ENCODE measurements around the gene RBM4B.
A peak's percentile ranks its signal among the peaks of the same experiment; 100 is the strongest.

RBM4B gene

DNA sequence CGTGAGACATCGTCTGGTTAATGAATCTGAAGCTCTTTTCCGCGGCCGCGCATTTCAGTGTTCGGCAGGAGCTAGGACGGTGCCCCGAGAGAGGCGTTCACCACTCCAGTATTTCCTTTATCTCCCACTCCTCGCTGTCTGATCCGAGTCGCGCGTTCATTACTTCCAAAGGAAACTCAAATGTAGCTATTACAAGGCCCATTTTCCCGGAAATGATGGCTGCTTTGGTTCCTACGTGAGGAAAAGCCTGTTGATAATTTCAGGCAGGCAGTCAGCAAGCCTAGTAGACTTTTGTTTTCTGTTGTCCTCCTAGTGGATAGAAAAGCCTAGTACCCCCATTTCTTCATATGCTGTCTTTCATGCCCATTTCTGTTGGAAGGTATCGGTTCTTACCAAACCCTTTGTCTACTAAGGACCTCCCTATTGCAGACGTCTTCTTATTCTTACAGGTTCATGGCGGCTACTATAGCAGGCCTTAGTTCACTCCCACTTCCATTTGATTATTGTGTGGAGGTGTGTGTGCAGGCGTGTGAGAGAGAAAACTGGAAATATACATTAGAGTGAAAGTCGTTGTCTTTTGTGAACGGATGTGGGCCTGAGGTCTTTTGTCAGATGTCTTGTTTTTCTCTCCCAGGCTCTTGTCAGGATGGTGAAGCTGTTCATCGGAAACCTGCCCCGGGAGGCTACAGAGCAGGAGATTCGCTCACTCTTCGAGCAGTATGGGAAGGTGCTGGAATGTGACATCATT is 38.4 kb downstream of the RBM4B start:
- no peak for DNase-seq

DNA sequence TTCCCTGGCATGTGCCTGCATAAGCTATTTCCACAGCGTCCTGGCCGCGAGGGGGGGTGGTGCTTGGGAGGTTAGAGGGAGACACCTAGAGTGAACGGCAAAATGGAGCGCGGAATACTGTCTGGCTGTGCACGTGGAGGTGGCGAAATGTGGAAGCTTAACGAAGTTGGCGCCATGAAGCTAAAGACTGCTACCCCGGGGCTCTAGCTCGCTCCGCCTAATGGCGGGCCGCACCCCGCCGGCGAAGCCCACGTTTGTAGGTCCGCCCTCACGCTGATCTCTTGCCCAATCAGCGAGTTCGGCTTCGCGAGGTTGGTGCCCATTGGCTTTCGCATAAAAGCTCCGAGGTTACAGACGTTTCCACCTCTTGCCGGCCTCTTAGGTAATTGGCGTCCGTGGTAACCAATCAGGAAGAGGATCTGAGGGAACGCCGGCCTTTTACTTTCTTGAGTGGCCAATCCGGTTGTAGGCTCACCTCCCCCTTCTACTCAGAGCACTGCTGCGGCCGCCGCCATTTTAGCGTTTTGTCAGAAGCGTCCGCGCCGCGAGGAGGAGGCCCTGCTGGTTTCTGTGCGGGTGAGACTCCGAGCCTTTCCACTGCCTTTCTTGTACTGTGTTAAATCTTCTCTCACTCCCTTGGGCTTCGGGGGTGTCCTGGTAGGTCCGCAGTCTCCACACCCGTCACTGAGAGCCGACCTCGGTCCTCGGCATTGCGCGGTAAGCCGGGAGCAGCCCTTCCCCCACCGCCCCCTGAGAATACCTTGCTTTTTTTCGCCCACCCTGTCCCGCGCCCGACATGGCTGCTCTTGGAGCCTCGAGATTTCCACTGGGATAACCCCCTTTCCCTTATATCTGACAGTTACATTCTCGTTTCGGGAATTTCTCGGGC is 39.3 kb downstream of the RBM4B start, which contains the start of gene RBM4:
Gene RBM4 (plus strand): TSS at position 527 of the 889 bp plus-strand sequence. CDS start 1,009 bp downstream, outside the sequence.
- DNase-seq: peak; percentile 99

DNA sequence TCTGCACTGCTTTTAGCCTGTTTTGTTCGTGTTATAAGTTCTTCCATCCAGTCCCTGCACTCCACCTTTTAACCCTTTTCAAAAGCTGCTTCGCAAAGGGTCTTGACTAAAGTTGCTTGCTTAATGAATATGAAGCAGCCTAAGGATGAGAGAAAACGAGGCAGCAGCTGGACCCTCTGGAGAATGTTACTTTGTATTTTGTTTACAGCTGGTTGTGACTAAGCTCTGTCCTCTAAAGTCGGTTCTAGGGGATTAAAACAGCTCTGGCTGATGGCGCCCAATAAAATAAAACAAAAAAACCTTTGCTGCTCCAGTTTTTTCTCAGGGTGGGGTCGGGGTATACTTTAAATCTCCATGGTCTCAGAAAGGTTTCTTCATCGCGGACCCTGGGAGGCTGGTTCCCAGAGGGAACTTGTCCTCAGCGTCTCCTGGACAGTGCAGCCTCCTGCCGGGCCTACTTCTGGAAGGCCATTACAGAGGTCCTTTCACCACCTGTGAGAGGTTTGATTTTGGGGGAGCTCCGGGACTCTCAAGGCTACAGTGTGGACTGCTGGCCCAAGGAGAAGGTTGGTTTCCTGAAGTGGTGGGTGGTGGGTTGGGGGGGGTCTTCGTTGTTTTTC is 40.0 kb downstream of the RBM4B start:
- DNase-seq: peak; percentile 65

DNA sequence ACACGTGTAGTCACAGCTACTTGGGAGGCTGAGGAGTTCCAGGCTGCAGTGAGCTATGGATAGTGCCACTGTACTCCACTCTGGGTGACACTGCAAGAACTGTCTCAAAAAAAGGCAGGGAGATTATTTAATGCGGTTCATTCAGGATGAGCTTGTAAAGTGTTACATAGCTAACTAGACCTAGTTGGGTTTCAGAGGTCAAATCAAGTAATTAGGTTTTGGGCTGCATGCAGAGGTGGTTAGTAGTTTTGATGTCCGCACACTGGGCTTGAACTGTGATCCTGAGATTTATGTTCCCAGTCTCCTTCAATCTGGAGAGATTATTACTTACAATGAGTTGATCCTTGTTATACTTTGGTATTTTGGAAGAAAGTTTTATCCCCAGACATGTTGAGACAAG is 41.3 kb downstream of the RBM4B start:
- DNase-seq: no peak

DNA sequence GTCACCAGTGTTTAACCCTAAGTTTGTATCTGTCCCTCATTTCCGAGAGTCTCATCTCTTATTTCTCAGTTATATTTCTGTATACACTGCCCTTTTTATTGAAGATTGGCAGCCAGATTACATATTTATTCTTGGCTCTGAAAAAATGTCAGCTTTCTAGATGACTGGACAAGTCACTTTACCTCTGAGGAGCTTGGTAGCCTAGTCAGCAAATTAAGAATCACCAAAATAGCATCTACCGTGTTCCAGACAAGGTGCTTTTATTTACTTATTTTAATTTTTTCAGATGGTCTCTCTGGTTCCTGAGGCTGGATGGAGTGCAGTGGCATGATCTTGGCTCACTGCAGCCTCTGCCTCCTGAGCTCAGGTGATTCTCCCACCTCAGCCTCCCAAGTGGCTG is 44.7 kb downstream of the RBM4B start:
- no peak for DNase-seq

DNA sequence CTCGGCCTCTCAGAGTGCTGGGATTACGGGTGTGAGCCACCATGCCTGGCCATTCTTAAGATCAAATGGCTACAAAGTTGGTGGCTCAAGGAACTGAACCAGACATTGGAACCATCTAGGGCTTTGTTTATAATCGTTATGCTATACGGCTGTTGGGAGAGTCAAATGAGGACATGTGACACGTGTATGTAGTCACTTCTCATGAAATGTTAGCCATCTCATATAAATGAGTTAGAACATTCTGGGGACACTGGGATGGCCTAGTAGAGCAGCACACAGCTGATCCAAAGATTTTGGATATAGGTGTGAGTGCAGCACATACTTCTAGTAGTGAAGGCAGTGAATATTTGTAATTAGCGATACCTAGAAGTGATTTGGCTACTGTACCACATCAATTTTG is 45.8 kb downstream of the RBM4B start:
- DNase-seq: no peak

DNA sequence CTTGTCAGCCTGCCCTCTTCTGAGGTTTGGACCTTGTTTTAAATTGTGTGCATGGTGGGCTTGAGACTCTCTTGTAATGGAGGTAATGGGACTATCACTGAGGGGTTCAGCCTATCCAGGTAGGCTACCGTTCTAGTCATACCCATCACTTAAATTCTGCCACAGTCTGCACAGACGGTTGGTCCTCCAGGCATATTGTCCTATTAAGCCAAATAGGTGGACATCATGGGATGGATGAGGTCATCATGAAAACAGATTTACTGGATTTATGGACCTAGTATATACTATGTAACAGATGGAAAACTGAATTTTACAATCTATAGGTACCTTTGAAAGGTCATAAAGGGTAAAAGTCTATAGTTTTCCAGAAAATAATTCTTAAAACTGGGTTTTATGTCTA is 48.3 kb downstream of the RBM4B start:
- no peak for DNase-seq

DNA sequence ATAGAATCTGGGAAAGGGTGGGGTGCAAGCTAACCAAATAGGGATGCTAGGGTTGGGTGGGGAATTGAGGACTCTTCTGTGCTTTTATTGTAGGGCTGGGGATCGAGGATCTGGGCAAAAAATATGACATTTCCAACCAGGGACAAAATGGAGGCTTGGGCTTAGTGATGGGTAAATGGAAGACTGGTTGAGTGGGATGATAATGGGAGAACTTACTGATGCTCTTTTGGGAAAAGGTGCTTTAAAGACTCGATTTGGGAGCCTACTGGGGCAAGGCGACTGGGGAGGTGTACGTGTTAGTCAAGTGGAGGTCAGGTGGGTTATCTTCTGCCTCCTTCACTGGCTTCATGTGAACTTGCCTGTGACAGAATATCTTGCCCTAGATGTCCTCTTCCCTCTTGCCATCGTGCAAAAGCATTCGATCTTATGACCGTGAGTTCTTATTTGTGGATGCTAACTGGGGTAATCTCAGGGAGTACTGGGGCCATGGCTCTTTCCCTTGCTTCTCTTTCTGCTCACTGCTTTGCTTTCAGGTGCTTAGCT is 49.6 kb downstream of the RBM4B start:
- no peak for DNase-seq

DNA sequence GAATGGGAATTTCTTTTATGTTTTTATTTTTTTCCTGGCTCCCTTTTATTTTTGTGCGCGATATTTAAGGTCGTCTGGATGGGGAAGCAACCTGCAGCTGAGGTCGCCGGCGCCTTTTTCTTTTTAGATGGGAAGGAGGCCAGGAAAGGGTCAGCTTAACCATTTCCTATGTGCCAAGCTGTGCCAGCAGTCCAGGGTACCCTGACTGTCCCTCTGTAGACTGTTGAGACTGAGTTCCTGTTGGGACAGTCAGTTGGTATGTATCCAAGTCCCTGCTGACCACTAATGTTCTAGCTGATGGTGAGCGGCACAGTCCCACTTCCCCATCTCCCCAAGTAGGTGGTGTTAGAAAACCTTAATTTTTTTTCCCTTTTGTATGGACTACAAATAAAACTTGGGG is 50.8 kb downstream of the RBM4B start:
- no peak for DNase-seq

DNA sequence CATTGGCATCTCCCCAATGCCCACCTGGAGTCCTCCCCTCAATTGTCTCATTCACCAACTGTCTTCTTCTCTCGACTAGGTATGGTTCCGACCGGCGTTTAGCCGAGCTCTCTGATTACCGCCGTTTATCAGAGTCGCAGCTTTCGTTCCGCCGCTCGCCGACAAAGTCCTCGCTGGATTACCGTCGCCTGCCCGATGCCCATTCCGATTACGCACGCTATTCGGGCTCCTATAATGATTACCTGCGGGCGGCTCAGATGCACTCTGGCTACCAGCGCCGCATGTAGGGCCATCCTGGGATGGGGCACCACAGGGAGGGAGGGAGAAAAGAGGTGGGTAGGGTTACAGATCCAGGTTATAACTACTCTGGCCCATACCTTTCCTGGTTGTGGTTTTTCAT is 51.3 kb downstream of the RBM4B start:
- DNase-seq: no peak

DNA sequence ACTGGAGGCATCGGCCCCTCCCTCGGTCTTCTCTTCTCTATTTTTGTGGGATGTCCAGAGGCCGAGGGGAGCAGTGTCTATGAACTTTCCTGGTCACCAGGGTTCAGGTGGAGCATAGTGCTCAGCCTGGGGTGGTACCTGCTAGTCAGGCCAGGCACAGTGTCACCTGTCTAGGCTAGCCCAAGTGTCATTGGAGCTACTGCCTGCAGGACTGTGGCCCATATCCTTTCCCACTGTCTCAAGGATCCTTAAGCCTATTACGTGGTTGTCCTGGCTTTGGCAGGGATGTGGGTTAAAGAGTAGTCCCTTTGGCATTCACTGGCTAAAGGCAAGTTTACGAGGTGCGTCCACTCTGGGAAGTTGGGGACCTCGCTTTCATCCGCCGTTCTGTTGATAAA is 51.9 kb downstream of the RBM4B start:
- no peak for DNase-seq

DNA sequence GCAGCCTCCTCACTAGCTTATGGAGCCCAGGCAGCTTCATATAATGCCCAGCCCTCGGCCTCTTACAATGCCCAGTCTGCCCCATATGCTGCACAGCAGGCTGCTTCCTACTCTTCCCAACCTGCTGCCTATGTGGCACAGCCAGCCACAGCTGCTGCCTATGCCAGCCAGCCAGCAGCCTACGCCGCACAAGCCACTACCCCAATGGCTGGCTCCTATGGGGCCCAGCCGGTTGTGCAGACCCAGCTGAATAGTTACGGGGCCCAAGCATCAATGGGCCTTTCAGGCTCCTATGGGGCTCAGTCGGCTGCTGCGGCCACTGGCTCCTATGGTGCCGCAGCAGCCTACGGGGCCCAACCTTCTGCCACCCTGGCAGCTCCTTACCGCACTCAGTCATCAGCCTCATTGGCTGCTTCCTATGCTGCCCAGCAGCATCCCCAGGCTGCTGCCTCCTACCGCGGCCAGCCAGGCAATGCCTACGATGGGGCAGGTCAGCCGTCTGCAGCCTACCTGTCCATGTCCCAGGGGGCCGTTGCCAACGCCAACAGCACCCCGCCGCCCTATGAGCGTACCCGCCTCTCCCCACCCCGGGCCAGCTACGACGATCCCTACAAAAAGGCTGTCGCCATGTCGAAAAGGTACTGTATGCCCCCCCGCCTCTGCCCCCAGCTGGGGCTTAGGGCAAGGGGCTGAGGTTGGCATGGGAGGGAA is 52.5 kb downstream of the RBM4B start:
- DNase-seq: no peak

DNA sequence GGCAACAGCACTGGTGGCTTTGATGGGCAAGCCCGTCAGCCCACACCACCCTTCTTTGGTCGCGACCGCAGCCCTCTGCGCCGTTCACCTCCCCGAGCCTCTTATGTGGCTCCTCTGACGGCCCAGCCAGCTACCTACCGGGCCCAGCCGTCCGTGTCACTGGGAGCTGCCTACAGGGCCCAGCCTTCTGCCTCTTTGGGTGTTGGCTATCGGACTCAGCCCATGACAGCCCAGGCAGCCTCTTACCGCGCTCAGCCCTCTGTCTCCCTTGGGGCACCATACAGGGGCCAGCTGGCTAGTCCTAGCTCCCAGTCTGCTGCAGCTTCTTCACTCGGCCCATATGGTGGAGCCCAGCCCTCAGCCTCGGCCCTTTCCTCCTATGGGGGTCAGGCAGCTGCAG is 53.2 kb downstream of the RBM4B start:
- no peak for DNase-seq

DNA sequence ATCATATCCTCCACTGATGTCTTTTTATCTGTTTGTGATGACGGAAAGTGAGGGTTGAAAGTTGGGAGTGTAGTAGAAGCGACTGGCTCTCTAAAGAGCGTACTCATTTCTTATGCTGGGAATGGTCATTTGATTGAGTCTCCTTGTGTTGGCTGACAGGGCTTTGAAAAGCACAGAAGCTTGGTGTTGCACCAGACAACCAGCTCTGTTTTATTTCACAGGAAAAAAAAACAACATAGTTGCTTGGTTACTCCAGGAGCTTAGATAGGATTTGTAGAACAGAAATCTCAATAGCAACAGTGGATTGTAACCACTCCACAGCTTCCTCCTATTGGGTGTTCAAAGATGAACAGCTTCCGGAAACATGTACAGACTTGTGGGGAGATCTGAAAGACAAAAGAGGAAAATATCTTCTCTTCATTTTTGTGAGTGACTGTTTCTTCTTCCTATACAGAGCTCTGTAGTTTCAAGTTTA is 58.6 kb downstream of the RBM4B start:
- no peak for DNase-seq

DNA sequence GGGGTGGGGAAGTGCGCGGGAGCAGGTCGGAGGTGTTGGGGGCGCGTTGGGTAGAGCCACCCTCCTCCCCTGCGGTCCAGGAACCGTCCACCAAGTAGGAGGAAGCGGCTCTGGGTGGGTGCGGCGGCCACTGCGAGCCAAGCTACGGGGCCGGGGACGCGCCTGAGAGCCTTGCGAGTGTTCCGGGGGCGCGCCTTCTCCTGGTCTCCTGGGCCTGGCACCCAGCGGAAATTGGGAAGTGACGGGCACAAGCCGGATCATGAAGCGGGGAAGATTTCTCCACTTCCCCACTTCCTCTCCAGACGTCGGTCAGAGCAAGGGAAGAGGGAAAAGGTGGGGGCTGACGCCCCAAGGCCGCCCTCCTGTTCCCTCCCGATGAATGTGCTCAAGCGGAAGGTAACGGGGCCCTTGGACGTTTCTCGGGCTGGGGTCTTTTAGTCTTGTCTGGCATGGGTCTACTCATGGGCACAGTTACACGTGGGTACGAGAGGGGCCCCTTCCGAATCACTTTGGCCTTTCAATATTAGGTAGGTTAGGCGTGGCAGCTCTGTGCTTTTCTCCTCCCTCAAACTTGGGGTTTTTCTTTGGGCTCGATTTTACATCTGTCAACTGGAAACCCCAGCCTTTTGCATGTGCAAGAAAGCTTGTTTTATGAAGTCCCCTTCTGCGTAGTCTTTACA is 60.4 kb downstream of the RBM4B start:
- DNase-seq: no peak

DNA sequence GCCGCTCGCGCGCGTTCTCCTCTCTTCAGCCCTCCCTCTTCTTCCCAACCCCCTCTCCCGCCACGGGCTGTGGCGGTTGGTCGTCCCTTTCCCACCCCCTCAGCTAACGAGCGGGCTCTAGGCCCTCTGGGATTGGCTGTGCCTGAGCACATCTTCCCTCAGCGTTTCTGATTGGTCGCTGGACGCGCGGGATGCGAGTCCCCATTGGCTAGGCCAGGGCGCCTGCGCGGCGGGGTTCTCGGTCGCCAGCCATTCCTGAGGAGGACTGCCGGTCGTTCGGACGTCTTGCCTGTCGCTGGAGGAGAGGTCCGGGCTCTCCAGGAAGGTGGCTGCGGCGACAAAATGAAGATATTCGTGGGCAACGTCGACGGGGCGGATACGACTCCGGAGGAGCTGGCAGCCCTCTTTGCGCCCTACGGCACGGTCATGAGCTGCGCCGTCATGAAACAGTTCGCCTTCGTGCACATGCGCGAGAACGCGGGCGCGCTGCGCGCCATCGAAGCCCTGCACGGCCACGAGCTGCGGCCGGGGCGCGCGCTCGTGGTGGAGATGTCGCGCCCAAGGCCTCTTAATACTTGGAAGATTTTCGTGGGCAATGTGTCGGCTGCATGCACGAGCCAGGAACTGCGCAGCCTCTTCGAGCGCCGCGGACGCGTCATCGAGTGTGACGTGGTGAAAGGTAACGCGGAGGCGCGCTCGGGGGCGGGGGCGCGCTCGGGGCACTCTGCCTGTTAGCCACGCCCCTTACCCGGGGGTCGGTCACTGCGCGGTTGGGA is 61.1 kb downstream of the RBM4B start, which contains the start of gene RBM14:
Gene RBM14 (plus strand): TSS at position 252 of the 776 bp plus-strand sequence. CDS start 91 bp downstream, at position 343.
- peak; percentile 99 for DNase-seq

Data from DMS79 (cell line).